Adrenal gland (tissue), 12 donors: ENCODE measurements around the gene PABPC1L. TPM values are rescaled to one million over a fixed set of nuclear protein-coding genes. Genes with fewer than 3 reads are reported as not detected.

Experiments used
- DNase-seq, 7 donors: peaks; one replicate each; pipeline ENCODE4 v3.0.0-alpha.2; 2019 to 2020
- H3K27ac ChIP-seq, 5 donors: fragments of 200-600 bp; sonication (generic) in 4 of 5; 1 replicate in 3 of 5; 2 replicates in 2 of 5; pipeline versions ENCODE4 v1.5.1 to v1.8.0; 2016 to 2020; ENCODE audit warnings: mild to moderate bottlenecking in 1 of 5
- H3K27me3 ChIP-seq: fragments of 200-600 bp; 2 replicates; pipeline ENCODE4 v1.8.0; 2021
- H3K36me3 ChIP-seq, 2 donors: fragments of 200-600 bp; replicated peaks in 1 of 2; 1 replicate in 1 of 2; 2 replicates in 1 of 2; pipeline versions ENCODE4 v1.5.1 to v1.8.0; 2018 to 2022
- H3K4me1 ChIP-seq, 2 donors: fragments of 200-600 bp; replicated peaks in 1 of 2; 1 replicate in 1 of 2; 2 replicates in 1 of 2; pipeline versions ENCODE4 v1.5.1 to v1.8.0; 2018 to 2021
- H3K4me3 ChIP-seq, 4 donors: fragments of 200-600 bp; sonication (generic) in 3 of 4; one replicate each; pipeline ENCODE4 v1.5.1; 2016 to 2018
- H3K9me3 ChIP-seq, 3 donors: fragments of 200-600 bp; sonication (generic) in 1 of 3; replicated peaks in 1 of 3; 1 replicate in 2 of 3; 2 replicates in 1 of 3; pipeline versions ENCODE4 v1.5.1 to v1.8.0; 2016 to 2021
- POLR2A ChIP-seq, 2 donors: fragments of 450-650 bp; IDR thresholded peaks; one replicate each; pipeline ENCODE4 v1.6.1; 2017; ENCODE audit warnings: antibody characterized with exemption in 2 of 2, mild to moderate bottlenecking in 2 of 2, moderate library complexity in 1 of 2
- WGBS, 4 donors: extraction: QIAGEN DNeasy Blood & Tissue Kit in 2 of 4; methylation state at CpG; one replicate each; pipeline versions ENCODE4 v1.1.5 to v1.1.7; 2013 to 2017; 5-methylcytosine and 5-hydroxymethylcytosine counted together
- intact Hi-C, 2 donors: fragments of 100-400 bp; cut with DNase I; formaldehyde crosslinking; loops; one replicate each; pipeline versions ENCODE4 v1.14.1 to v1.15.0; 2022 to 2023
- polyA plus RNA-seq, 3 donors: library from polyadenylated mRNA; stranded (reverse); fragments of 200-250 nt in 2 of 3; fragments of 350-450 nt in 1 of 3; fragmentation: Illumina TruSeq in 1 of 3; extraction: RNeasy Lipid Tissue Mini Kit (QIAGEN cat#74804) in 1 of 3; gene quantifications; one replicate each; pipeline ENCODE4 v1.2.3, GENCODE V29; 2013 to 2014
- total RNA-seq, 9 donors: library from RNA; depleted of rRNA in 4 of 9; stranded (reverse); fragments of >200 nt in 4 of 9; fragments of 120-200 nt in 1 of 9; fragmentation: NEBNext Ultra II Directional in 1 of 9; extraction: Animal tissue kit (Norgen Biotek cat#: 25700) in 1 of 9; gene quantifications; one replicate each; pipeline versions ENCODE4 v1.1.0 to v1.2.4, GENCODE V29; 2013 to 2023
- TF ChIP-seq, protein P1 (sequence below), 6 experiments: fragments of 450-650 bp in 4 of 6; fragments of 200-600 bp in 2 of 6; sonication (generic) in 1 of 6; IDR thresholded peaks; 1 replicate in 5 of 6; 2 replicates in 1 of 6; pipeline versions ENCODE4 v1.5.1 to v1.8.0; 2016 to 2021; ENCODE audit warnings: antibody characterized with exemption in 6 of 6, mild to moderate bottlenecking in 2 of 6, moderate library complexity in 1 of 6
- donor health status: healthy with polysubstance abuse.
- donor health status: Bipolar disorder and iron deficiency.
- donor health status: DM: yes; HTN: yes; CAD: no.
- donor health status: DM: no; HTN: no; CAD: no.
- donor health status: DM: no; HTN: no; CAD: no.
- donor health status: DM: yes; HTN: yes; CAD: no.

Gene PABPC1L
- total and polyA plus RNA-seq, 12 donors: 2.8 to 90.3 (median 13.1) TPM

DNA sequence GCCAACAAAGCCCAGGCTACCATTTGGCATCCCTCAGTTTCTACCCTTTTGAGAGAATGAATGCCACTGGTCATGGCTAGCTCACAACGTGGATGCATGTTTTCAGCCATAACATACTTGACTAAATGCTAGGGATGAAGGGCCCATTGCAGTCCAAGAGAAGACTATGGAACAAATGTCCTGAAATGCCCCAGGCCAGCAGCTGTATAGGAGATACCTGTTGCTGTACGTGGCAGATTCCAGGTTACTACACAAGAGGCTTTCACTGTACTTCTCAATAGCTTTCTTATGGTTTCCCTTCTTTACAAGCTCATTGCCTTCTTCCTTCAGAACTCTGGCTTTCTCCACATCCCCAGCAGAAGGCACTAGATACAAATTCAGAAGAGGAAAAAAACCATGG is 38.7 kb downstream of the PABPC1L start:
- no peaks in the 10 kb centered on the region for H3K9me3 ChIP-seq
- no peak for TF ChIP-seq POLR2A (IDR thresholded peaks at IDR 0.05)
- TF ChIP-seq, protein P1, sequence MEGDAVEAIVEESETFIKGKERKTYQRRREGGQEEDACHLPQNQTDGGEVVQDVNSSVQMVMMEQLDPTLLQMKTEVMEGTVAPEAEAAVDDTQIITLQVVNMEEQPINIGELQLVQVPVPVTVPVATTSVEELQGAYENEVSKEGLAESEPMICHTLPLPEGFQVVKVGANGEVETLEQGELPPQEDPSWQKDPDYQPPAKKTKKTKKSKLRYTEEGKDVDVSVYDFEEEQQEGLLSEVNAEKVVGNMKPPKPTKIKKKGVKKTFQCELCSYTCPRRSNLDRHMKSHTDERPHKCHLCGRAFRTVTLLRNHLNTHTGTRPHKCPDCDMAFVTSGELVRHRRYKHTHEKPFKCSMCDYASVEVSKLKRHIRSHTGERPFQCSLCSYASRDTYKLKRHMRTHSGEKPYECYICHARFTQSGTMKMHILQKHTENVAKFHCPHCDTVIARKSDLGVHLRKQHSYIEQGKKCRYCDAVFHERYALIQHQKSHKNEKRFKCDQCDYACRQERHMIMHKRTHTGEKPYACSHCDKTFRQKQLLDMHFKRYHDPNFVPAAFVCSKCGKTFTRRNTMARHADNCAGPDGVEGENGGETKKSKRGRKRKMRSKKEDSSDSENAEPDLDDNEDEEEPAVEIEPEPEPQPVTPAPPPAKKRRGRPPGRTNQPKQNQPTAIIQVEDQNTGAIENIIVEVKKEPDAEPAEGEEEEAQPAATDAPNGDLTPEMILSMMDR (IDR thresholded peaks at IDR 0.05): no peak
- peaks cover 0 to 80% of the 10 kb centered on the region in 2 donors for H3K36me3 ChIP-seq
- intact Hi-C loops: no loop called here
- no peak for DNase-seq
- no peak overlapping the region for H3K4me3 ChIP-seq
- H3K27ac ChIP-seq: no peak overlapping the region
- H3K27me3 ChIP-seq: no peaks in the 10 kb centered on the region
- 83 to 91% (median 90%) methylated on average over 1 to 2 of the region's 2 CpGs for WGBS, 4 donors
- peaks cover 0 to 8% of the 10 kb centered on the region in 2 donors for H3K4me1 ChIP-seq

DNA sequence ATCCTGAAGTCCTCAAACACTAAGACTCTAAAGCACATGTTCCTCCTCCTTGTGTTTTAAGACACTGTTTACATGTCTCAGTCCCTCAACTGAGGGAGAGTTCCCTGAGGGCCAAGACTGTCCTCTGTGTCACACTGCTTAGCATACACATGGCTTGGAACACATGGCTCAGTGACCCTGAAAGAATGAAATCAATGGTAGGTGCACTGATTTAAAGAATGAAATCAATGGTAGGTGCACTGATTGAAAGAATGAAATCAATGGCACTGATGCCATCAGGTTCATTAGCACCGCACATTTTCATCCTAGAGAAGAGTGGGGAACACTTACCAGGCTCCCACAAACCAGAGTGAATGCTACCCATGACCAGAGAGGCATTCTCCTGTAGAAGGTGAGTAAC is 40.5 kb downstream of the PABPC1L start:
- Histone ChIP-seq H3K4me1 (peaks cover 0 to 5% of the 10 kb centered on the region in 2 donors), H3K4me3 (no peak overlapping the region), H3K27ac (no peak overlapping the region), H3K9me3 (no peaks in the 10 kb centered on the region), H3K27me3 (no peaks in the 10 kb centered on the region), H3K36me3 (peaks cover 0 to 91% of the 10 kb centered on the region in 2 donors)
- DNase-seq: no peak
- intact Hi-C loops: no loop called here
- TF ChIP-seq POLR2A (IDR thresholded peaks at IDR 0.05): no peak
- TF ChIP-seq, protein P1 (IDR thresholded peaks at IDR 0.05): no peak
- WGBS, 4 donors: 89 to 100% (median 98%) methylated on average over 1 of the region's 1 CpG

DNA sequence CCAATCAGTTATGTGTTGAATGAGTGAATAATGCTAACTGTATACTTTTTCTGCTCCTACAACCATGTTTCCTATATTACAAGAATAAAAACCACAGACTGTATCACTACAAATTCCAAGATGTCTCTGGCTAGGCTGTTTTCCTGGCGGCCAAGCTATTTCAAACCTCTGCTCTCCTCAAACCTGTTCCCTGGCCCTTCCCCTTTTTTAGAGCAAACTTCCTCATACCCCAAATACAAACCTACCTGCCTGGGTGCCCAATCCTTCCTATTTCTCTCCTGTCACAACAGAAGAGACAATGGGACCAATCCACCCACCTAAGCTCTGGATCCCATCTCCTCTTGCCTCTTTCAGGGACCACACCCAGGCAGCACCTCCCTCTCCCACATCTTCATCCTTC is 42.9 kb downstream of the PABPC1L start:
- intact Hi-C loops: no loop called here
- Histone ChIP-seq H3K27ac (no peak overlapping the region), H3K36me3 (peaks cover 0 to 83% of the 10 kb centered on the region in 2 donors), H3K4me3 (no peak overlapping the region), H3K9me3 (no peaks in the 10 kb centered on the region), H3K4me1 (no peaks in the 10 kb centered on the region), H3K27me3 (no peaks in the 10 kb centered on the region)
- DNase-seq: no peak
- TF ChIP-seq POLR2A (IDR thresholded peaks at IDR 0.05): no peak
- TF ChIP-seq, protein P1 (IDR thresholded peaks at IDR 0.05): no peak
- 86 to 100% (median 92%) methylated on average over 1 of the region's 1 CpG for WGBS, 4 donors

DNA sequence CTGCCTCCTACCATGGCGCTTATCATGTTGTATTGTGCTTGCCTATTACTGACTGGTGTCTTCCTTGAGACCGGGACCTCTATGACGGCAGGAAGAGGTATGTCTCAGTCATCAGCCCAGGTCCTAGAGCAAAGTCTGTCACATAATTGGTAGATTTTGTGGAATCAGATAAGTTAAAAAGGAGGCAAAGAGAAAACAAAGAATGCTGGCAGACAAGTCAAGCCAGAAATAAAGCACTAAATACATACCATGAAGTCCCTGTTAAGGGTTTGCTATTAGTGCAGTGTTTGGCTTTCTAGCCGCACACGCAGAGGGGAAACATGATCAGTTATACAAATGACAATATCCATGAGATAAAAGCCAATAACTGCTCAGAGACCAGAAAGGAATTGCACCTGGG is 44.4 kb downstream of the PABPC1L start:
- no peak for TF ChIP-seq POLR2A (IDR thresholded peaks at IDR 0.05)
- TF ChIP-seq, protein P1 (IDR thresholded peaks at IDR 0.05): no peak
- WGBS, 4 donors: 90 to 96% (median 93%) methylated on average over 5 of the region's 5 CpGs
- intact Hi-C loops: no loop called here
- Histone ChIP-seq H3K4me1 (peaks cover 0 to 11% of the 10 kb centered on the region in 2 donors), H3K36me3 (peaks cover 0 to 69% of the 10 kb centered on the region in 2 donors), H3K4me3 (no peak overlapping the region), H3K27ac (no peak overlapping the region), H3K9me3 (no peaks in the 10 kb centered on the region), H3K27me3 (no peaks in the 10 kb centered on the region)
- no peak for DNase-seq
